HuH-7.5 (cell line): ENCODE measurements around the gene ANGEL1.
A peak's percentile ranks its signal among the peaks of the same experiment; 100 is the strongest.

Experiments used
- DNase-seq: peaks from one replicate; pipeline ENCODE4 v3.0.0; 2011; ENCODE audit warnings: low spot score

Gene ANGEL1, protein sequence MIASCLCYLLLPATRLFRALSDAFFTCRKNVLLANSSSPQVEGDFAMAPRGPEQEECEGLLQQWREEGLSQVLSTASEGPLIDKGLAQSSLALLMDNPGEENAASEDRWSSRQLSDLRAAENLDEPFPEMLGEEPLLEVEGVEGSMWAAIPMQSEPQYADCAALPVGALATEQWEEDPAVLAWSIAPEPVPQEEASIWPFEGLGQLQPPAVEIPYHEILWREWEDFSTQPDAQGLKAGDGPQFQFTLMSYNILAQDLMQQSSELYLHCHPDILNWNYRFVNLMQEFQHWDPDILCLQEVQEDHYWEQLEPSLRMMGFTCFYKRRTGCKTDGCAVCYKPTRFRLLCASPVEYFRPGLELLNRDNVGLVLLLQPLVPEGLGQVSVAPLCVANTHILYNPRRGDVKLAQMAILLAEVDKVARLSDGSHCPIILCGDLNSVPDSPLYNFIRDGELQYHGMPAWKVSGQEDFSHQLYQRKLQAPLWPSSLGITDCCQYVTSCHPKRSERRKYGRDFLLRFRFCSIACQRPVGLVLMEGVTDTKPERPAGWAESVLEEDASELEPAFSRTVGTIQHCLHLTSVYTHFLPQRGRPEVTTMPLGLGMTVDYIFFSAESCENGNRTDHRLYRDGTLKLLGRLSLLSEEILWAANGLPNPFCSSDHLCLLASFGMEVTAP

DNA sequence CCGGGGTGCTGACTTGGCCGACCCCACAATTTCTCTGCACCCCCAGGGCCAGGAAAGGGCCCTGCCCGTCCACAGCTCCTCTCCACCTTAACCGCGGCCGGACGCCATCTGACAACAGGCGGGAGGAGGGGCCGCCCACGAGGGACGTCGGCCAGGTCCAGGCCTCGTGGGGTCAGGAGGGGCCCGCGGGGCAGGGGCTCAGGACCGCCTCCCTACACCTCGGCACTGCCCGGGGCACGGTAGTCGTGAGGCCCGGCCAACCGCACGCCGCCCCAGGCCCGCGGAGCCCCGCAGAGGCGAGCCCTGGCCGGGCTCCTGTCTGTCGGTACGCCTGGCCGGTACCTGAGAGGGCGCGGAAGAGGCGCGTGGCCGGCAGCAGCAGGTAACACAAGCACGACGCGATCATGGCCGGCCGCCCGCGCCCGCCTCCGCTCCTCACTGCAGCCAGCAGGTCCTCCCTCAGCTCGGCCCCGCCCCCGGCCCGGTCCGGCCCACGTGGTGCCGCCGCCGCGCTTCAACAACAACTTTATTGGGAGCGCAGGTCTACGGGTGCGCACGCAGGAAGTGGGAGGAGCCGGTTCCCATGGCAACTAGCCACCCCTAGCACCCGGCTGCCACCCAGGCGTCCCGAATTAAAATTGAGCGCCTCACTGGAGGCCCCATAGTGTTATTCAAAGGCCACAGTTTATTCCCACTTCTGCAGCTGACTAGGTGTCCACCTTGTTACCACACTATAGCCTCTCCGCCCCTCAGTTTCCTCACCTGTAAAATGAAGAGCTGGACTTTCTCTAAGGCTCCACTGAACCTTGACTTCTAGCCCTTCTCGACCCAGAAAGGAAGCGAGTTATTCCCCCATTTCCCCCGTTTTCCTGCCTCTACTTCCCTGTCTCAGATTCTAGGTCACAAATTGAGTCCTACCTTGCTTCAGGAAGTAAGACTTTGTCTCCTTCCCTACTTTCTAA is at the start of gene ANGEL1:
ANGEL1 (minus strand) TSS at position 461 of the 962 bp plus-strand sequence; CDS start at position 406, 55 bp downstream.
- peak; percentile 68 for DNase-seq

DNA sequence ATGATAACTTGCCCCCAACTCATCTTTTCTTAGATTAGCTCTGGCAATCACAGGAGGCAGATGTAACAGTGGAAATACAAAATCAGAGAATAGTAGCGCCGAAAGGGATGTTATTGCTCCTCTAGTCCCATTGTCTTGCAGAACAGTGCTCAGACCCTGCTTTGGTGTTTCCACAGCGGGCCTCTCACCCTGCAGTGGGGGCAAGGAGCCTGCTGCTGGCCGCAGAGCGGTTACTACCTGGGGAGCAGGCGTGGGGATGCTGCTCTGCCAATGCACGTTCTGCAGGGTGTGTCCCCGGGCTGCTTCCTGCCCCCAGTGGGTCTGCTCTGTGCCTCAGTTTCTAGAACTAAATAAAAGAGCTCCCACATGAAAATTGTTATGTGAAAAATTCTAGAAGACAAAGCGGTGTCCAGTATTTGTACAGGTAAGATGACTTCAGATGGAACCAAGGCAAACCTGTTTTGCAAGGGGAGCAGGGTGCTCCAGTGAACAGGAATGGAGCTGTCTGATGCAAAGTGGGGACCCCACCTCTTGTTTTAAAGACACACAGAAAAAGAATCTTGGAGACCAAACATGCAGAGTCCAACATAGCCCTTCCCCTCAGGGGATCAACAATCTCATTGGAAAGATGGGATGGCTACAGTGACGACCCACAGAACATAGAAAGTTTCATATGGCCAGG is 49.0 kb upstream of the ANGEL1 start:
- DNase-seq, result no peak

DNA sequence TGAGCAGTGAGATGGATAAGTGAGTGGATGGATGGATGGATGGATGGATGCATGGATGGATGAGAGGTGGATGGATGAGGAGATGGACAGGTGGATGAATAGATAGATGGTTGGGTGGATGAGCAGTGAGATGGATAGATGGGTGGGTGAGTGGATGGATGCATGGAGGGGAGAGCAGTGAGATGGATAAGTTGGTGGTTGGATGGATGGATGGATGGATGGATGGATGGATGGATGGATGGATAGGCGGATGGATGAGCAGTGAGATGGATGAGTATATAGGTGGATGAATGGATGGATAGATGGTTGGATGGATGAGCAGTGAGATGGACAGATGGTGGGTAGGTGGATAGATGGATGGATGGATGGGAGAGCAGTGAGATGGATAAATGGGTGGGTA is 44.1 kb upstream of the ANGEL1 start:
- no peak for DNase-seq

DNA sequence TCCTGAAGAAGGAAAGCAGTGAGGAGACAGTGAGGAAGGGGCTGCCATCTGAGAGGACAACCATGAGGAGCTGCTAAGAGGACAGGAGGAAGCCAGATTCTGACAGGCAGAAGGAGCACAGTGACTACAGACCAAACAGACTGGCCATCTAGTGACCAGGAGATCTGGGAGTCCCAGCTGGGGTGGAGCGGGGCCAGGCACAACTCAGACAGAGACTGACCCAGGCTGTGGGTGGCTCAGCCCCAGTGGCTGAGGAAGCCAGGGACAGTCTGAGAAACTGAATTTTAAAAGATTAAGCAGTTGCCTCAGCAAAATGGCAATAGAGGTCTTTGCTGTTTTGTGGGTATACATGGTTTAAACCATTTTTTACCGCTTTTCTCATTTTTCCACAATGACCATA is 42.4 kb upstream of the ANGEL1 start:
- DNase-seq, result no peak

DNA sequence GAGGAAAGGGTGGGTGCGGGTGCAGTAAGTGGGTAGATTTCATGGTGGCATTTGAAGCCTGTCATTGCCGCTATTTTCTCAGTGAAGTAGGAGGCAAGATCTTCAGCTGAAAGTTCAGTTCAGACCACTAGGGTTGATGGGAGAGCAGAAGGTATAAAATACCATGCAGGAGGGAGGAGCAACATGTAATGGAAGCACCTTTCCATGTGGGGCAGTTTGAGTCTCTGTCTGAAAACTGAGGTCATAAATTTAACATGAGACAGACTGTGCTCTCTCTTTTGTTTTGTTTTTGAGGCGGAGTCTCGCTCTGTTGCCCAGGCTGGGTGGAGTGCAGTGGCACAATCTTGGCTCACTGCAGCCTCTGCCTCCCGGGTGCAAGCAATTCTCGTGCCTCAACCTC is 36.2 kb upstream of the ANGEL1 start:
- no peak for DNase-seq

DNA sequence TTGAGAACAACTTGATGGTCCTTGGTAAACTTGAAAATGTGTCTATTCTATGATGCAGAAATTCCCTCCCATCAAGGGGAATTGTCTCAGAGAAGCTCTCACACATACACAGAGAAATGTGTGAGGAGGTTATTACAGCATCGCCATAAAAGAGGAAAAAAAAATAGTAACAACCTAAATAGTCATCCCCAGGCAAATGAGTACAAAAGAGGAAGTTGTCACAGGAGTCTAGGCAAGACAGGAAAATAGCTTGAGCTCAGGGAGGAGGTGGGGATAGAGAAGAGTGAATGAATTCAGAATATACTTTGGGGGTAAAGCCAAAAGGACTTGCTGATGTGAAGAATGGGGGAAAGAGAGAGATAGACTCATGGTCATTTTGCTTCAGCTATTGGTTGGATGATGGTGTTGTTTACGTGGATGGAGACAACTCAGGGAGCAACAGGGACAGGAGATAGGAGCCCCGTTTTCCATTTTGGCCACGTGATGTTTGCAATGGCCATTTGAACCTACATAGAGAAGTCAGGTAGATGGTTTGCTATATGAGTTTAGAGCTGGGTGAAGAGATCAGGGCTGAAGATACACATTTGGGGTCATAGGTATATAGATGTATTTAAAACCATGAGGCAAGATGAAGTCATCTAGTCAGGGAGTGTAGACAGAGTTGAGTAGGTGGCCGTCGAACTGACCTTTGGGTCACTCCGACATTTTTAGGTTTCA is 33.8 kb upstream of the ANGEL1 start:
- no peak for DNase-seq

DNA sequence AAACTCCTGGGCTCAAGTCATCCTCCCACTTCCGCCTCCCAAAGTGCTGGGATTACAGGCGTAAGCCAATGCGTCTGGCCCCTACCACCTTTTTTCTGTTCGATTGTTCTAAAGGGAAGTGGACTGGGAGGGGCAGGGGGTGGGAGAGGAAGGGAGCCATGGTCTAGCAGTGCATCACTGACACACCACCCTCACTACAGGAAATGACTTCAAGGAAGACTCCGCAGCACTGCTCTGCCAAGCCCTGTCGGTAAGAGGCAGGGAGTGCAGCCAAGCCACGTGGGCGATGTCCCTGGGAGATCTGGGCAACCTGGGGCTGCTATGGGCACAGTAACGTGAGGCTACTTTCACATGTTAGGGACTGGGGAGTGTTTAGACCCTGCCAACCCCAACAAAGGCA is 31.5 kb upstream of the ANGEL1 start:
- DNase-seq, result no peak

DNA sequence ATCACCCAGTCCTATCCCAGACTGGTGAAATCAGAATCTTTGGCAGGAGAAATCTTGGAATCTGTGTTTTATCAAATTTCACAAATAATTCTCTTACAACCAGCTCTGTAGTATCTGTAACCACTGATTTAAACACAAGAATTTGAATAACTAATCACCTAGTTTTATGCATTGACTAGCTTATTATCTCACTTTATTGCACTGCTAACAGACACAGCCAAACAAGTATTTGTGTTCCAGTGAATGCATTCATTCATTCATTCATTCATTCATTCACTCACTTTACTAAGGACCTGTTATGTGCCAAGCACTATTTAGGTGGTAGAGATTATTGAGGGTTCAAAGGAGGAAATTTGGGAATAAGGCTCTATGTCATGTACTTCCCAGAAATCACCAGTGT is 29.7 kb upstream of the ANGEL1 start:
- no peak for DNase-seq

DNA sequence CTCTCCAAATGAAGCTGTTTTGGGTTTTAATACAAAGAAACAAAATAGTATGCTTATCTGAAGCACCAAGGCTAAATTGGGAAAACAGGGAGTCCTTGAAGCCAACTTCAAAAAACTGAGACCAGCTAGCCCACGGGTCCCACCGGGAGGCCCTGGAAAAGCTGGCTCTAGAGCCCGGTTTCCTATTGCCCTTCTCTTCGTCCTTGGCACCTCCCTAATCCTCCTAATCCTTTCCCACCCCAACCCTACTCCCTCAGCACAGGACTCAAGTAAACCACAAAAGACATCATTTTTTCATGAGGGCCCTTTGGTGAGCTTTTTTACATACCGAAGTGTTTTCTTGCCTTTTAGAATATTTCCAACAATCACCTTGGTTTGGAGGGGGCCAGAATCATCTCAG is 24.8 kb upstream of the ANGEL1 start:
- no peak for DNase-seq

DNA sequence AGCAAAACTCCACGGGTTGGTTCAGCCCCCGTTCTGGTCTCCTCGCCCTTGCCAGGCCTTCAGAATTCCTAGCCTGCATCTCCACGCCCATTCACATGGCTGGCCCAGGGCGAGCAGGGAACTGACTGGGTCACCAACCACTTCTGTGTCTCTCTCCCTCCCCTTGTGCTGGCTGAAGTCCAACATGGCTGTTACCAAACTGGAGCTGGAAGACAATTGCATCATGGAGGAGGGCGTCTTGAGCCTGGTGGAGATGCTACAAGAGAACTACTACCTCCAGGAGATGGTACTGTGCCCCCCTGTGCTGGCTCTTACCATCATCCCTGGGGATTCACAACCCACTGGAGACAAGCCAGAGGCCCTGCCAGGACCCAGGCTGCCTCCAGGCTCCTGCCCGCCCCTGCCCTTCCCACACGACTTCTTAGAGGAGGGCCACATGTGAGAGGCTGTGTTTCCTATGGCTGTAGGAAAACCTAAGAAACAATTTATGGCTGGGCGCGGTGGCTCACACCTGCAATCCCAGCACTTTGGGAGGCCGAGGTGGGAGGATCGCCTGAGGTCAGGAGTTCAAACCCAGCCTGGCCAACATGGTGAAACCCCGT is 23.4 kb upstream of the ANGEL1 start:
- DNase-seq, result no peak

DNA sequence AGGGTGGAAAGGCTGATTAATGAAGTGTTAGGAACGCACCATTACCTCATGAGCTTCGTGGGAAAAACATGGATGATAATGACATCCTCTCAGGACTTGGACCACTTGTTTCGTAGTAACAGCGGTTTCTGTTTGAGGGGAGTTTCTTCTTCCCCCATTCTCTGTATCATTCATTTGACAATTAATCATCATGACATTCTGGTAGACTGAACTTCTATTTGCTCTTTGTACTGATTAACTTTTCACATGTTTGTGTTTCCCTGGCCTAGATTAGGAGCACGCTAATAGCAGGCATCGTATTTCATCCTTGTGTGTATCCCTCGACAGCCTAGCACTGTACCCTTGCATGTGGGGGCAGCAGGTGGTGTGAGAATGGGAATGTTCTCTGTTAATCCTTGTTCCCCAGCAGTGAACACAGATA is 21.6 kb upstream of the ANGEL1 start:
- no peak for DNase-seq

DNA sequence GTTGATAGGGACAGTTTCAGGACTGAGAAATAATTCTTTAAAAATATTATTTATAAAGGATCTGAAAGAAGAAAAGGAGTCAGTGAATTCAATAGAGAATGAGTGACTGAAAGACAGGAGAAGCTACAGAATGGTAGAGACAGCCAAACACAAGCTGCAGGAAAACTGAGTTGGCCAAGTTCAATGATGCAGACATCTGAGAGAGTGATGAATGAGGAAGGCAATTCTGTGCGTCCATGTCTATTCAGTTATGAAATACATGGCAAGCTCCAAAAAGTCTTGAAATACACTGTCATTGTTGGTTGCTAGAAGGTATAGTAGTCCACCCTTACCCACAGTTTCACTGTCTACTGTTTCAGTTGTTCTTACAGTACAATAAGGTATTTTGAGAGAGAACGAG is 20.3 kb upstream of the ANGEL1 start:
- DNase-seq, result no peak

DNA sequence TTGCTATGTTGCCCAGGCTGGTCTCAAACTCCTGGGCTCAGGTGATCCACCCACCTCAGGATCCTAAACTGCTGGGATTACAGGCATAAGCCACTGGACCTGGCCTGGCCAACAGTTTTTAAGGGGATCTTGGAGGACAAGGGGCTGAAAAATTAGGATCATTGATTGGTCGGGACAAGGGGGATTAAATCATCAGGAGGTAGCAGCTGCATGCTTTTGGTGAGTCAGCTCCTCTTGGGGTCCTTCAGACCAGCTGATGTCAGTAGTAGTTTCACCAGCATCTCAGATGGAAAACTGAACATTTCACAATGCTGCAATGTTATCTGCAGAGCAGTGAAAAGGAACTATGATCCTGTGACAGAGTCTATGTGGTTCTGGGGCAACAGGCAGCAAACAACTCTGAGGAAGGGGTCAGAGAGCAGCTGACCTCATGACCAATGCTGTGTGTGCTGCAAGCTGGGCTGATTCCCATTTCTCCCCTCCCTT is 19.9 kb upstream of the ANGEL1 start:
- no peak for DNase-seq

DNA sequence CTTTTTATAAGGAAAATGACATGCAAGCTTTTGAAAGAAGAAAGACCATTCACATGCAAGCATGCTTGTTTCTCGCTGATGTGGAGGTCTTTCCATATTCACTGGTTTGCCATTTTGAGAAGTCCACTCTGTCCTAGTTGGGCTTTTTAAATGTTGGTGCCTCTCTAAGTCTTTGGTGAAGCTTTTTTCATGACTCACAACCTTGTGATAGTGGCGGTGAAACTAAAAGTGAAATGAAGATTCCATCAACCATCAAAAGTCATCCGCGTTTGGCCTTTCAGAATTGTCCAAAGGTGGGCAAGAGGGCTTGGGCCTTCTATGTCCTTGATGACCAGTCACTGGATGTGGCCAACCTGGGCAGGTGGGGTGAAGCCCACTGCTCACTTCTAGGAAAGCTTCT is 17.9 kb upstream of the ANGEL1 start:
- DNase-seq, result no peak

DNA sequence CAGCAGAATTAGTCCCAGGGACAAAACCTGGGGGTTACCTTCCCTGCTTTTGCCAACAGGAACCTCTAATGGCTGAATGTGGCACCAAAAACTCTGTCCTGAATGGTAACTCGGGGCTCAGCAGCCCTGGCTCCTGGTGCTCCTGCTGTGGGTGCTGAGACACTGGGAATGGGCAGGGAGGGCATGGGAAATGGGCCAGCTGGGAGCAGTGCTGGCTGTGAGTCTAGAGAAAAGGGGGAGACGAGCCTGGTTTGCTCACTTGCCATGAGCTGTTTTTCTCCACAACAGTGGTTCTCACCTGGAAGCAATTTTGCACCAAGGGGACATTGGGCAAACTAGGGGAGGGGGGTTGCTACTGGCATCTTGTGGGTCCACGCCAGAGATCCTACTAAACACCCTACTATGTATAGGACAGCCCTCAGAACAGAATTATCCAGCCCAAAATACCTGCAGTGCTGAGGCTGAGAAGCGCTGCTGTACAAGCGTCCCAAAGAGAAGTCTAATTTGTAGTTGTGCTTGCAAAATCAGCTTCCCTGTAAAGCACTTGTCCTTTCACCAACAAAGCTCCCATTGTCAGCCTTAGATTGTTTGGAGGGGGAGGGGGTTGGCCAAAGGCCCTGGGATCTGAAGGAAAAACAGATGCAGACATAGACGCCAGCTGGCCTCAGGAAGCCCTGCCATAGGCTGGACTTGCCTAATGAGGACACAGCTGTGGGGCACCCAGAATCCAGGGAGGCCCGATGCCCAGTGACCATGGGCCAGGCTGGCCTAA is 17.2 kb upstream of the ANGEL1 start:
- peak; percentile 26 for DNase-seq

DNA sequence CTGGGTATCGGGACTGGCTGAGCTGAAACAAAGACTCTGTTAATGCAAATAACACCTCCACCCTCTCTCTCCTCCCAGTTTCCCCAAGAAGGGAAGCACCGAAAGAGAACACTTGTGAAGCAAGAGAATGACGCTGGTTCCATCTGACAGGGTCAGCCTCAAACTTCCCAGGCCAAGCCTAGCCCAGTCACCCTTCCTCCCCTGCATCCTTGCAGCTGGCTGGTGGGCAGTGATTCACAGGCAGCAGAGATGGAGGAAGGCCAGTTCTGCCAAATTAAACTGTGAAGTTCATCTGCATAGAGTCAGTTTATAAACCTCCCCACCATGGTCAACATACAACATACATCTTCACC is 16.3 kb upstream of the ANGEL1 start:
- no peak for DNase-seq

DNA sequence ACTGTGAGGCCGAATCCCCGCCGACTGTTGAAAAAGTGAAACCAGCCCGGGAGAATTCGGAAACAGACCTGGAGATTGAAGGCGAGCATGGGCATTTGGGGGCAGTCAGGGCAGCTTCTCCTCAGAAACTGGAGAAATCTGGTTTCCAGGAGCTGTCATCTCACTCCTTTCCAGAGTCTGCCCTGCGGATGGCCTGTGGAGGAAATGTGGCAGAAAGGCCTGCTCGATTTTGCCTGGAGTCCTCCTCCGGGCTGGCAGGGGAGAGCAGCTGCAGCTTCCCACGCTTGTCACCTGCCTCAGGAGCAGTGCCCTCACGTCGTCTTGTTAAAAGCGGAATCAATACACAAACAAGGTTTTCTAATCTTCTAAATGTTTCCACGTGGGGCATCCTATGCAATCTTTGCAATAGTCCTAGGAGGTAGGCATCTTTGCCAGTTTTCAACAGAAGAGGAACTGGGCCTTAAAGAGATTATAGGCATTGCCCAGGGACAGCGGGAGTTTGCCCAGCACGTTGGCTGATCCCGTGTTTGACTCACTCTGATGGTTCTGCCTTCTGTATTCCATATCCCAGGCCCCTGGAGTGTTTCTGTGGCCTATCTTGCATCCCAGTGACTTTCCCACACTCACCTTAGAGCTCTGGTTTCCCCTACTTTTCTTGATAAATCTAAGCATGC is 15.8 kb upstream of the ANGEL1 start:
- DNase-seq, result no peak

DNA sequence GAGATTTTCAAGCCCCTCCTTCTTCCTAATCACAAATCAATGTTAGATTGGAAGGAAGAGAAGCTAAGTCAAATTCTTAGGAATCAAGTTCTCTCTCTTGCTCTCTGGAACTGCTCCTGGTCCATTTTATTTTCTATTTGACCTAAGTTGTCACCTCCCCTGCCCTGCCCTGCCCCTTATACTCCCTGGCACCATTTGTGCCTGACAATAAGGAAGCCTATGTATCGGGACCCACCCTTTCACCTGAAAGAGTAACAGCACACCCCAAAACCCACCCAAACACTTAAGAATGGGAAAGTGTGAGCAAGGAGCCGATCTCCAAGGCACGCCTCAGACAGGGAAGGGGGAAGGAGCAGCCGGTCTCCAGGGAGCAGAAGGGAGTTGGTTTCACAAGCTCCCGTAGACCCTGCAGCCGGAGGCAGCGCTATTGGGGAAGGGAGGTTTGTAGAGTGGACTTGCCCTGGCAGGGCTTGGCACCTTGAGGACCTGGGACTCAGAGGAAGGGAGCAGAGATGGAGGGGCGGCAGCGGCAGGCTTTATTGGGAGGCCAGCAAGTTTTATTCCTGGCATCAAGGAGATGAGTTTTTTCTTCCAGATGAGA is 15.1 kb upstream of the ANGEL1 start:
- no peak for DNase-seq

DNA sequence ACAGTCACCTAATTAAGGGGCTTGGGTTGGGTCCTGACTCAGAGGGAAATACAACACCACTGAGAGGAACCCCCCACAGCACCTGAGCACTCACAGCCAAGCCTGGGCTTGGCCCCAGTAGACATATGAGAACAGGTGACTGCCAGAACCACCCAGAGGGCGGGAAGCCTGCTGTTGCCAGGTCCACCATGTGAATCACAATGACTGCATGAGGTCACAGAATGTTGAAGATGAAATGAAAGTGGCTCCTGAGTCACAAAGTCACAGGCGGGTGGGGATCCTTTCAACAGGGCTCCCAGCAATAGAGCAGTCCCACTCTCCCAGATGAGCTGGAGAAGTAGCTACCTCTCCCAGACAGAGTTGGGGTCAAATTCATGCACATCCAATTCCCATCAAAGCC is 13.4 kb upstream of the ANGEL1 start, which contains the start of gene LRRC74A:
LRRC74A (plus strand) TSS at position 287 of the 400 bp plus-strand sequence. CDS start 290 bp downstream, outside the sequence.
- no peak for DNase-seq
